Measurements from ENCODE around the gene ELP2. TPM values are rescaled to one million over a fixed set of nuclear protein-coding genes. Genes with fewer than 3 reads are reported as not detected.
"Not testable (repeated sequence)": the region's sequence is repeated elsewhere in the genome, so short reads cannot be mapped to it uniquely, and the experiment has no call there.

The ELP2 gene
- total RNA-seq, 1 donor from 2014 or later = 62.2 TPM

- H3K27ac ChIP-seq = no peak overlapping the region
- no peak for DNase-seq
- H3K9me3 ChIP-seq = no peaks in the 10 kb centered on the region
- TF ChIP-seq CTCF (IDR thresholded peaks at IDR 0.05) = no peak
- H3K36me3 ChIP-seq = peaks cover 98% of the 10 kb centered on the region
- no peak for ATAC-seq
- H3K4me3 ChIP-seq = no peak overlapping the region
- H3K27me3 ChIP-seq (ENCODE audit: low read depth) = no peaks in the 10 kb centered on the region
- intact Hi-C loops (cut with DNase I) = no loop called here
- no peaks in the 10 kb centered on the region for H3K4me1 ChIP-seq
Measured at GRCh38 chr18:36158266-36158867, 28.7 kb downstream of the ELP2 start.

GRCh38 chr18:36160959-36161371, 31.3 kb downstream of the ELP2 start:
- intact Hi-C loops (cut with DNase I) = no loop called here
- H3K27ac ChIP-seq = no peak overlapping the region
- peaks cover 98% of the 10 kb centered on the region for H3K36me3 ChIP-seq
- ATAC-seq (no peak), DNase-seq (no peak)
- no peaks in the 10 kb centered on the region for H3K27me3 ChIP-seq (ENCODE audit: low read depth)
- no peak overlapping the region for H3K4me3 ChIP-seq
- TF ChIP-seq CTCF (IDR thresholded peaks at IDR 0.05) = no peak
- no peaks in the 10 kb centered on the region for H3K9me3 ChIP-seq
- H3K4me1 ChIP-seq = no peaks in the 10 kb centered on the region

GRCh38 chr18:36162981-36163380, 33.3 kb downstream of the ELP2 start:
- Histone ChIP-seq H3K4me3 (no peak overlapping the region), H3K4me1 (no peaks in the 10 kb centered on the region), H3K9me3 (no peaks in the 10 kb centered on the region), H3K27ac (no peak overlapping the region), H3K27me3 (ENCODE audit: low read depth) (no peaks in the 10 kb centered on the region), H3K36me3 (peaks cover 98% of the 10 kb centered on the region)
- ATAC-seq (no peak), DNase-seq (no peak)
- no peak for TF ChIP-seq CTCF (IDR thresholded peaks at IDR 0.05)
- intact Hi-C loops (cut with DNase I) = no loop called here

- peaks cover 97% of the 10 kb centered on the region for H3K36me3 ChIP-seq
- ATAC-seq = no peak
Measured at GRCh38 chr18:36167692-36168218, 38.1 kb downstream of the ELP2 start.

DNA sequence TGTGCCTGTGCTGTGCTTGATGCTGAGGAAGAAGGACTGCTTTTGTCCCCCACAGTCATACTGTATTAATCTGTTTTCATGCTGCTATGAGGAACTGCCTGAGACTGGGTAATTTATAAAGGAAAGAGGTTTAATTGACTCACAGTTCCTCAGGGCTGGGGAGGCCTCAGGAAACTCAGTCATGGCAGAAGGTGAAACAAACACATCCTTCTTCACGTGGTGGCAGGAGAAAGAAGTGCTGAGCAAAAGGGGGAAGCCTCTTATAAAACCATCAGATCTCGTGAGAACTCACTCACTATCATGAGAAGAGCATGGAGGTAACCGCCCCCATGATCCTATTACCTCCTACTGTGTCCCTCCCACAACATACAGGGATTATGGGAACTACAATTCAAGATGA, 38.6 kb downstream of the ELP2 start:
- H3K27ac ChIP-seq; H3K4me1 ChIP-seq; intact Hi-C loops (cut with DNase I); DNase-seq; H3K27me3 ChIP-seq (ENCODE audit: low read depth); ATAC-seq; H3K9me3 ChIP-seq; H3K4me3 ChIP-seq: not testable (repeated sequence)
- peaks cover 97% of the 10 kb centered on the region for H3K36me3 ChIP-seq

More at GRCh38 chr18:36167692-36168218, 38.1 kb downstream of the ELP2 start:
- Histone ChIP-seq H3K9me3 (no peaks in the 10 kb centered on the region), H3K4me3 (no peak overlapping the region), H3K27me3 (ENCODE audit: low read depth) (no peaks in the 10 kb centered on the region), H3K4me1 (no peaks in the 10 kb centered on the region), H3K27ac (no peak overlapping the region)
- TF ChIP-seq CTCF (IDR thresholded peaks at IDR 0.05) = no peak
- no peak for DNase-seq
- intact Hi-C loops (cut with DNase I) = no loop called here

- Histone ChIP-seq H3K4me1 (no peaks in the 10 kb centered on the region), H3K4me3 (no peak overlapping the region), H3K36me3 (peaks cover 96% of the 10 kb centered on the region), H3K27me3 (ENCODE audit: low read depth) (no peaks in the 10 kb centered on the region), H3K27ac (no peak overlapping the region), H3K9me3 (no peaks in the 10 kb centered on the region)
- no peak for TF ChIP-seq CTCF (IDR thresholded peaks at IDR 0.05)
- intact Hi-C loops (cut with DNase I) = no loop called here
- DNase-seq = no peak
- no peak for ATAC-seq
Measured at GRCh38 chr18:36169938-36170337, 40.2 kb downstream of the ELP2 start.

Data from lower lobe of right lung (tissue), 2 donors.